ENCODE measurements around the gene HDAC4. TPM values are rescaled to one million over a fixed set of nuclear protein-coding genes. Genes with fewer than 3 reads are reported as not detected.

Gene HDAC4
- total RNA-seq, 2 donors from 2014 or later = 38.7 to 50.9 TPM

DNA sequence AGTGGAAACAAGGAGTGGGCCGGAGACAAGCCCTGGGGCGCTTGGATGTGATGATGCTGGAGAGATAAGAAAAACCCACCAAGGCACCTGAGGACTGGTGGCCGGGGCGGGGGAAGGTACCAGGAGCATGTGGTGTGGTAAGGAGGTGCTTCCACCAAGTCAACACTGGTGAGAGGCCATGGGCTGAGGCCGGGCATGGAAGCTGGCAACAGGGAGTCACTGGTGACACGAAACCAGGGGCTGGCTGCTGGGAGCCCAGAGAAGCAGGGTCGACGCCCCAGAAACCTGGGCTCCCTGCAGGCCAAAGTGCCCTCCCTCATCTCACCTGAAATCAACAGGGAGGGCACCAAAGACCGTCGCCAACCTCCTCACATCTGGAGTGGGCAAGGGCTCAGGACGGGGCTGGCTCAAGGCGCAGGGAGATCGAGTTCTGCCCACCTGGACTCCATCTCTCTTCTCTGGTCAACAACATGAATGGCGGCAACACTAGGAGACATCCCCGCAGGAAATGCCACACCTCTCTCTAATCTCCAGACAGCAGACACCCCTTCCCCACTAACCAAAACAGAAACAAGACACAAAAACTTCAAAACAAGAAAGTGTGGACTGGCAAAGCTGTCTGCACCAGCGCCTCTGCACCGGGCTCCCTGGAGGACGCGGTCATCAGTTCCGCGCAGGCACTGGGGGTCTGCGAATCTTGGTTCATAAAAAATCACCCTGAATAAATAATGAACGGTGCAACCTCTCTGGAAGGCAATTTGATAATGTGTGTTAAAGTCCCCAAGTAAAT is 185.5 kb downstream of the HDAC4 start:
- intact Hi-C loops (cut with DNase I, micrococcal nuclease) = no loop called here
- DNase-seq = no peak
- no peak for ATAC-seq

DNA sequence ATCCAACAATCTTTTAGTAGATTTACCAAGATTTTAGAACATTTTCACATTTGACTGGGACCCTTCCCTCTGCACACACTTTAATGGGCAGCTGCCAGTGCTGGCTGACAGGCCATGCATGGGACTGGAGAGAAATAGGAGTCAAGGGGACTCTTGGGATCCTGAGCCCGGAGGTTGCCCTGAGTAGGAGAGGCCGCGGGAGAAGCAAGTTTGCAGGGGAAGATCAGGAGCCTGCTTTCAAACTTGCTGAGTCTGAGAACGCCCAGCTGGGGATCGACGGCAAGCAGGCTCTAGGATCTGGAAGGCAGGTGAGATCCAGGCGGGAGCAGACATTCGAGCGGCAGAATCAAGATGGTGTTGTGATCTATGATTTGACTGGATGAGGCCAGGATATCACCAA is 186.1 kb downstream of the HDAC4 start:
- ATAC-seq = no peak
- DNase-seq = no peak
- intact Hi-C loops (cut with DNase I, micrococcal nuclease) = no loop called here

DNA sequence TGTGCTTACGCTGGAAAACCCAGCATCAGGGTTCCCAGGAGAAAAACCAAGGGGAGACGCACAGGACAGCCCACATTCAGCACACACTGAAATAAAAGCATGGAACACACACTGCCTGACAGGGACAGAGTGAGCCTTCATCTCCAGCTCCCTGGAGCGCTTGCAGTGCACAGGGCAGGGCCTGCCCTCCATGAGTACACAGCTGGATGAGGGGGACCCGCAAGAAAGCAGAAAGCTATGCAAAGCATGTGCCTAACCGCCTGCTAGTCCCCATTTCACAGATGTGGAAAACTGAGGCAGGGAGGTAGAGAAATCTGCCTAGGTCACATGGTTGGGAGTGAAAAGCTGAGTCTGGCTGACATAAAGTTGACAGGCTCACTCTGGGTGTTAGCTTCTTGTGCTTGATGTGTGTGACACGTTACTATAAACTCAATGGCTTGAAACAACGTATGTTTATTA is 187.1 kb downstream of the HDAC4 start:
- ATAC-seq (no peak), DNase-seq (no peak)
- intact Hi-C loops (cut with DNase I, micrococcal nuclease) = no loop called here

GRCh38 chr2:239212929-239213642 is 187.7 kb downstream of the HDAC4 start:
- intact Hi-C loops (cut with DNase I, micrococcal nuclease) = no loop called here
- peak; percentile 56 for ATAC-seq

GRCh38 chr2:239212121-239212928 is 188.5 kb downstream of the HDAC4 start:
- DNase-seq (no peak), ATAC-seq (peak; percentile 36)
- intact Hi-C loops (cut with DNase I, micrococcal nuclease) = no loop called here

More at GRCh38 chr2:239212929-239213642, 187.7 kb downstream of the HDAC4 start:
- no peak for DNase-seq

DNA sequence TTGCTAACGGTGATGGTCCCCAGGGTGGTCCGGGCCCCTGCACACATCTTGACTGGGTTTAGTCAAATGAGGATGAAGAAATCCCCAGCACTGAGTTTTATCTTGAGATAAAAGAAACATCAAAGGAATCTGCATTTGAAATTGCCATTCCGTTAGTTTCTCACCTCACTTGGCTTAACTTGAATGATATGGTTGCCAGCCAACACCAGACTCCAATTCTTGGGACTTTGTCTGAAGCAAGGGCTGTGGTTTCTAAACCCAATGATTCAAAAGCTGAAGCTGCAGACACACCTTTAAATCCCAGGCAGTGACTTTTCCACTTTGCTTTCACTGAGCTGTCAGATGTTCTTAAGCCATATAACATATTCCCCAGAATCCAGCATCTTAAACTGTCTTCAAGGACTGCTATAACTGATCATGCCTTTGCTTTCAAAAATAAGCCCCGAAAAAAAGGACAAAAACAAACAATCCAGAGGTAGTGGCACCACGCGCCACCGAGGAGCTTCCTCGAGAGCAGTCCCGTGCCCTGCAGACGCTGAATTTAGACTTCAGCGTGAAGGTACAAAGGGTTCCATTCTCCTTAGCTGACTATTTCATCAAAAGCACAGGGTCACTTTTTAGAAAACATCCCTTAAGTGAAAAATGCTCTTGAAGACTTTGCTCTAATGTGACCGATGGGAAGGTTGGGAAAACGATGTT is 189.3 kb downstream of the HDAC4 start:
- ATAC-seq (no peak), DNase-seq (no peak)
- intact Hi-C loops (cut with DNase I, micrococcal nuclease) = no loop called here

DNA sequence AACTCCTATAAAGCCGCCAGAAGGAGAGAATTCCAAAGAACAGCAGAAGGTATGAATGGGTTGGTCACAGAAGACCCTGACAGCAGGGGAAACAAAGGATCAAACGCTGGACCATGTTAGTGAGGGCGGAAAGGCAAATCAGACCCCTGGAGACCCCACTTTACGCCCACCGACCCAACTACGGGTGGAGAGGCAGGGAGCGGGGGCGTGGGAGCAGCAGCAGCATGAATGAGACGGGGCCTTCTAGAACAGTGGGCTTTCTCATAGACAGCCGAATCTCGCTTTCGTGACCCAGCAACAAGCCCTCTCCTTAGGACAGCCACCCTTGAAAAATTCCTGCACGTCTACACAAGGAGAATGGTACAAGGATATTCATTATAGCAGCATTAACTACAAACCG is 191.0 kb downstream of the HDAC4 start:
- DNase-seq (no peak), ATAC-seq (no peak)

DNA sequence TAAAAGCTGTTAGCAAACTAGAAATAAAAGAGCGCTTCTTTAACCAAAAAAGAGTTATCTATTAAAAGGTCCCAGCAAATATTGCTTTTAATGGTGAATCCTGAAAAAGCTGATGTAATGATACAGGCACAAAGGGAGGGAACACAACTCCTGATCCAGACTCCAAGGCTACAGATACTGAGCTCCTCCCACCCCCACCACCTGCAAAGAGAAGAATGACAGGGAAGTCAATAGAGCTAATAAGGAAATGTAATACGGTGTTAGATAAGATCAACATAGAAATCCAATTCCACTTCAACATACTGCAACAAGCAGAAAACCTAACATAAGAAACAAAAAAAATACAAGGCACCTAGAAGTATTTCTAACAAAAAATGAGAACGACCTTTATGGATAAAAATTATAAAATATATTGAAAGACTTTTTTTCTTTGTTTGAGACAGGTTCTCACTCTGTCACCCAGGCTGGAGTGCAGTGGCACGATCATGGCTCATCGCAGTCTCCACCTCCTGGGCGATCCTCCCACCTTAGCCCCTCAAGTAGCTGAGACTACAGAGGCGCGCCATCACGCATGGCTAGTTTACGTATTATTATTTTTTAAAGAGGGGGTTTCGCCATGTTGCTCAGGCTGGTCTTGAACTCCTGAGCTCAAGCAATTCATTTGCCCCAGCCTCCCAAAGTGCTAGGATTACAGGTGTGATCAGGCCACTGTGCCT is 192.2 kb downstream of the HDAC4 start:
- DNase-seq = peak in 1 of 2 donors; percentile 38
- ATAC-seq = peak; percentile 91
- intact Hi-C loops (cut with DNase I, micrococcal nuclease) = no loop called here

More for the DNA sequence above, 191.0 kb downstream of the HDAC4 start:
- intact Hi-C loops (cut with DNase I, micrococcal nuclease) = no loop called here

DNA sequence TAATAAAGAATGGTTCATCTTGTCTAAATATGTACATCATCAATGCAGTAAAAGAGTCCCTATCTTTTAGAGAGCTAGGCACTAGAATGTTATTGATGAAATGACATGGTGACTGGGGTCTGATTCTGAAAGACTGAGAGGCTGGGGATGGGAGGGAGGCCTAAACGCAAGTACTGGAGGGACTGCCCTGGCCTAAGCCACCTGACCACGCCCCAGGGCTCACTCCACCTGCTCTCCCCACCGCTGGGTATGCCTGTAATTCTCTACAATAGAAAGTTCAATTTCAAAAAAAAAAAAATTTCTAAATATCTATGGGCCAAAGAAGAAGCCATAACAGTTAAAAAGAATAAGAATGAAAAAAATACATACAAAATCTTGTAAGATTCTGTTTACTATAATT is 194.0 kb downstream of the HDAC4 start:
- ATAC-seq = no peak
- intact Hi-C loops (cut with DNase I, micrococcal nuclease) = no loop called here
- DNase-seq = no peak

GRCh38 chr2:239206042-239206441 is 194.8 kb downstream of the HDAC4 start:
- ATAC-seq = no peak

GRCh38 chr2:239204876-239205468 is 195.8 kb downstream of the HDAC4 start:
- intact Hi-C loops (cut with DNase I, micrococcal nuclease) = no loop called here
- DNase-seq (no peak), ATAC-seq (no peak)

More at GRCh38 chr2:239206042-239206441, 194.8 kb downstream of the HDAC4 start:
- DNase-seq = no peak
- intact Hi-C loops (cut with DNase I, micrococcal nuclease) = no loop called here

GRCh38 chr2:239204136-239204875 is 196.5 kb downstream of the HDAC4 start:
- intact Hi-C loops (cut with DNase I, micrococcal nuclease) = no loop called here
- ATAC-seq = no peak
- DNase-seq = peak in 1 of 2 donors; percentile 14

GRCh38 chr2:239203443-239204135 is 197.2 kb downstream of the HDAC4 start:
- no peak for DNase-seq
- no peak for ATAC-seq
- intact Hi-C loops (cut with DNase I, micrococcal nuclease) = no loop called here

DNA sequence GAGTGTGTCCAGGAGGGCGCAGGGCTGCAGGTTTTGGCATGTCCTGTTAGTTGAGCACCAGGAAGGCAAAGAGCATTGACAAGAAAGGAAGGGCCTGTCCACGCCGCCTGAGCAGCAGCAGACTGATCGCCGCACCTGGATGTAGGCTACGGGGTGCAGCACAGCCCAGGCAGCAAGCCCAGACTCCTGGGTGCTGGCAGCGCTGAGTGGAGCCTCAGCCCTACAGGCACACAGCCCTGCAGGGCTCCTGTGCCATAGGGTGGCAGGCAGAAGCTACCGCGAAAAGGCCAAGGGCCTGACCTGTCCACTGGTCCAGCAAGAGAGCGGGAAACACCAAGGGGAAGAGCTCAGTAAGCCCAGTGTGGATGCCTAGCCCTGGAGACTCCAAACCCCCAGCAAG is 198.0 kb downstream of the HDAC4 start:
- DNase-seq = no peak
- no peak for ATAC-seq
- intact Hi-C loops (cut with DNase I, micrococcal nuclease) = no loop called here

GRCh38 chr2:239202343-239202742 is 198.5 kb downstream of the HDAC4 start:
- intact Hi-C loops (cut with DNase I, micrococcal nuclease) = no loop called here
- ATAC-seq = peak; percentile 49
- DNase-seq = peak in 1 of 2 donors; percentile 33

DNA sequence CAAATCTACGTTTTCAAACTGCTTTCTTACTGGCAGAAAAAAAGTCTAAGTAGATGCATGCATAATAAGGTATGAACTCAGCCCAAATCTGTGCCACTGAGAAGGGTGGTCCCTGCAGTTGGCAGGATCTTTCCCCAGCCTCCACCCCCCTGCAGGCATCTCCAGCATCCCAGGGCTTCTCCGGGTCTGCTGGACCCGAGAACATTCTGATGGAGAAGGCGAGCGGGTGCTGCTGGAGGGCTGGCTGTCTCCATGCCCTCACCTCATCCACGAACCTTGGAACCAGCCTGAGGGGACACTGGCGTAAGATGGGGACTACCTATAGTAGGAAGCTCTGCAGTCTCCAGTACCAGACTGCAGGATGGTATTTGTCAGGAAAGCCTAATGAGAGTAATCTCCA is 198.9 kb downstream of the HDAC4 start:
- intact Hi-C loops (cut with DNase I, micrococcal nuclease) = no loop called here
- no peak for ATAC-seq
- no peak for DNase-seq

DNA sequence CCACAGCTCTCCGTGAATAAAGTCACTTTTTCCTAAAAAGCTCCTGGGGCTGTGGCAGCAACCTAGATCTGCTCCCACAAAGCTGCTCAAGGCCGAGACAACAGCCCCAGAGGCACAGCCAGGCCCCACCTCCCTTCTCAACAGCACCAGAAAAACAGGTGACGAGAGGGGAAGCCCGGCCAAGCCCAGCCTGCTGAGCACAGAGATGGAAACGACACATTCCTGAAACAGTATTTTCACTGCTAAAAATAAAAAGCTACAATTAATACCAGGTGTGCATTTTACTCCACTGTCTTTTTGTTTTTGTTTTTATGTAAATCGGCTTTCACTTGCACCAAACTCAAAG is 199.3 kb downstream of the HDAC4 start:
- ATAC-seq = no peak
- intact Hi-C loops (cut with DNase I, micrococcal nuclease) = no loop called here
- DNase-seq = no peak

All from left colon (tissue), 2 donors.